HG03060 (cell line): ENCODE results near the gene MEI4.
"Not testable (repeated sequence)": the region's sequence is repeated elsewhere in the genome, so short reads cannot be mapped to it uniquely, and the experiment has no call there.

Source experiments
- ATAC-seq: cut with Tn5 transposase; IDR thresholded peaks from one replicate; pipeline ENCODE4 v1.9.1; 2021; ENCODE audit warnings: low read depth, moderate number of reproducible peaks; ENCODE audit not compliant: unreplicated experiment

The MEI4 gene

GRCh38 chr6:77669913-77670312, 17.1 kb downstream of the MEI4 start:
- no peak for ATAC-seq

DNA sequence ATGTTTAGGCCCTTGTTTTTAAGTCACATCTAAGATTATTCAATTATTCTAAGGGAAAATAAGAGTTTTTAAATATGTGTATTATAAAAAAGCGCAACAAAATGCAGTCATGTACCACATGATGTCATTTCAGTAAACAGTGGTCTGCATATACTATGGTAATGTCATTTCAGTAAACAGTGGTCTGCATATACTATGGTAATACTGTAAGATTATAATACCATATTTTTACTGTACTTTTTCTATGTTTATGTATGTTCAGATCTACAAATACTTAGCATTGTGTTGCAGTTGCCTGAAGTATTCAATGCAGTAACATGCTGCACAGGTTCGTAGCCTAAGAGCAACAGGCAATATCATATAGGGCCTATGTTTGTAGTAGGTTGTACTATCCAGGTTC, 21.4 kb downstream of the MEI4 start:
- ATAC-seq, result no peak

DNA sequence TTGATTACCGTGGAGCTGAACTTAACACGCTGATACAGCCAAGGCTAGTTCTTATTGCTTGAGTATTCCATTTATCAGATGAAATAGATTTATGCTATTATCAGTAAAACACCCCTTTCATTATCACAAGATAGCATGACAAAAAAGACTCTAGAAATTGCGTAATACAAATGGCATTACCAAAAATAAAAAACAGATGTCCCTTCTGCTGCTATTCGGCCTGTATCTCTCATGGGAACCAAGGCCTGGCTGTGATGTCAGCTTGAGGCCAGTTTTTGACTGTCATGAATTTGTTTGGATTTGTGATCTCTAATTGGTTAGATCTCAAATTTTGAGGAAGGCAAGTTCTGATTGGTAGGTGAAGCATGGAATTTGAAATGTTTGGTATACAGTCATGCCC, 25.2 kb downstream of the MEI4 start:
- ATAC-seq, result no peak

- ATAC-seq, result no peak
These were observed 30.7 kb downstream of the MEI4 start for GRCh38 chr6:77683515-77683914.

DNA sequence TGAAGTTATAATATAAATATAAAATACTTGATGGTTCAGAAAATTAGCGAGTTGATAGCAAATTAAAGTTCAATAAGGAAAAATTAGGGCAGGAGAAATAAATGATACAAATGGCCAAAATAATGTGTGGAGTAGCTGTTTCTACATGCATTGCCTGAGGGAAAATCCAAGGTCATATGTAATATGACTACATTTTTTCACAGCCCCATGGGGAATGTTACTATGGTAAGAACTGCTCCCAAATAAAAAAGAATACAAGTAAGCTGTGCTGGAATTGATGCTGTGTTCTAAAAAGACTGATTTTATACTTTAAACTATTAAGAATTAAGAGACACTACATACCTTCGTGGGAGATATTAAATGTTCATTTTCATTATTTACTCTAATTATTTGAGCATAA, 34.1 kb downstream of the MEI4 start:
- no peak for ATAC-seq

GRCh38 chr6:77688649-77689048, 35.8 kb downstream of the MEI4 start:
- ATAC-seq, result no peak

- not testable (repeated sequence) for ATAC-seq
These were observed 47.3 kb downstream of the MEI4 start for GRCh38 chr6:77700095-77700494.

DNA sequence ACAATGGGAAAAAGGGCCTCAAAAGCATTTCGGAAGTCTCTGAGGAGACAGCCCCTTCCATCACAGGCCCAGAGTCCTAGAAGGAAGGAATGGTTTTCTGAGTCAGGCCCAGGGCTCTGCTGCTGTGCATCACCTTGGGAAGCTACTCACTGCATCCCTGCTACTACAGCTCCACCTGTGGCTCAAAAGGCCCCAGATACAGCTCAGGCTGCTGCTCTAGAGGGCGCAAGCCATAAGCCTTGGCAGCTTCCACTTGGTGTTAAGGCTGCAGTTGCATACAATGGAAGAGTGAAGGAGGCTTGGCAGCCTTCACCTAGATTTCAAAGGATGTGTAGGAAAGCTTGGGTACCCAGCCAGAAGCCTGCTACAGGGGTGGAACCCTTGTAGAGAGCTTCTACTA, 54.8 kb downstream of the MEI4 start:
- ATAC-seq, result no peak

- ATAC-seq, result no peak
These were observed 62.7 kb downstream of the MEI4 start for GRCh38 chr6:77715588-77715987.

DNA sequence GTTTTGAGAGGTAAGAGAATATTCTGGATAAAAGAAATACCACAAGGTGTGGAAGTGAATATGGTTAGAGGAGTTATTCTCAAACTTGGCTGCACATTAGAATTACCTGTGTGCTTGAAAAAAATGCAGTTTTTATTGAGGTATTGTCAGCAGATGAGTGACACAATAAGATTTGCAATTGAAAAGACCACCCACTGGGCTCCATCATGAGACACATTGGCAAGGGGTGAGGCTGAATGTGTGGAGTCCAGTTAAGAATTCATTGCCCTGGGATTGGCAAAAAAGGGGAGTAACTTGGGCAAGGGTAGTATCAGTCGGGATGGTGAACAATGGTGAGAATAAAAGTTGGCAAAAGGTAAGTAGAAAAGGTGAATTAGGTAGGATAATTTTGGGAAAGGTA, 63.5 kb downstream of the MEI4 start:
- no peak for ATAC-seq

GRCh38 chr6:77736010-77736409, 83.2 kb downstream of the MEI4 start:
- not testable (repeated sequence) for ATAC-seq

DNA sequence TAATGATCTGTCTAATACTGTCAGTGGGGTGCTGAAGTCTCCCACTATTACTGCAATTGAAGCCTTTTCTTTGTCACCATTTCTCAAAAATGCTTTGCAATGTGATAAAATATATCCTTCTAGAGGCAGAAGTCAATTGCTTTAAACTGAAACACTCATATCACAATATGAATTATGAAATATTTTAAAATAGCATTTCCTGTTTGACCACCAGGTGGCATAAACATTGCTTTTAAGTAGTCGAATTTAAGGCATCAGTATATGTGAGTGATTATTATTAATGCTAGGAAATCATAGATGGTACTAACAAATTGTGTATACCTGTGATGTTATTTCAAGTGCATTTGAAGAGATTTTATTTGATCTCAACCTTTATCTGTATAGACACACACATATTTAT, 87.5 kb downstream of the MEI4 start:
- no peak for ATAC-seq

- ATAC-seq, result not testable (repeated sequence)
These were observed 99.3 kb downstream of the MEI4 start for GRCh38 chr6:77752156-77752555.

DNA sequence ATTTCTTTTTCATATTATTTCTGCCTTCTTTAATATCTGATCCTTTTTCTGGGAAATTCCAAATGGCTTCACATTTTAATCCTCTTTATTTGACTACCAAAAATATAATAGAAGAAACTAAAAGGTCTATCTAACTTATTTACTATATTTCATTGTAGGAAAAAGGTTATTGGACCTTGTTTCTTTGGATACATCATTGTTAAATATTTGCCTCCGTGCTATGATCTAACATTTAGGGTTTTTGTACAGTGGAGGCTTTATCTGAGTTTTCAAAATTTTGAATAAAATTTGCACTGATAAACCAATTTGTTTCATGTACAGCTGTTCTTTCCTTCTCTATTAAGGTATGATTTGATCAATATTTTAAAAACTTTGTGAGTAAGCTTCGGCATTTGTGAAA, 109.5 kb downstream of the MEI4 start:
- no peak for ATAC-seq

GRCh38 chr6:77763124-77763523, 110.3 kb downstream of the MEI4 start:
- ATAC-seq, result no peak

DNA sequence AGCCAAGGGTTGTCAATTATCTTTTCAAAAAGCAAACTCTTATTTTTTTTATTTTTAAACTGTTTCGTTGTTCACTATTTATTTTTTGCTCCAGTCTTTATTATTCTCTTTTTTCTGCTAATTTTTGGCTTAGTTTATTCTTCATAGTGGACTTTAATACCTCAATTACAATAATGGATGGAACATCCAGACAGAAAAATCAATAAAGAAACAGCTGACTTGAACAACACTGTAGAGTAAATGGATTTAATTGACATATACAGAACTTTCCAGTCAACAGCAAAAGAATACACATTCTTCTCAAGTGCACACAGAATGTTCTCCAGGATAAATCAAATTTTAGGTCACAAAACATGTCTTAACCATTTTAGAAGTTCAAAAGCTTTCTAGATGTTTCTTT, 111.5 kb downstream of the MEI4 start:
- no peak for ATAC-seq

GRCh38 chr6:77773157-77773822, 120.5 kb downstream of the MEI4 start:
- no peak for ATAC-seq

- no peak for ATAC-seq
These were observed 121.6 kb downstream of the MEI4 start for GRCh38 chr6:77774457-77774856.

DNA sequence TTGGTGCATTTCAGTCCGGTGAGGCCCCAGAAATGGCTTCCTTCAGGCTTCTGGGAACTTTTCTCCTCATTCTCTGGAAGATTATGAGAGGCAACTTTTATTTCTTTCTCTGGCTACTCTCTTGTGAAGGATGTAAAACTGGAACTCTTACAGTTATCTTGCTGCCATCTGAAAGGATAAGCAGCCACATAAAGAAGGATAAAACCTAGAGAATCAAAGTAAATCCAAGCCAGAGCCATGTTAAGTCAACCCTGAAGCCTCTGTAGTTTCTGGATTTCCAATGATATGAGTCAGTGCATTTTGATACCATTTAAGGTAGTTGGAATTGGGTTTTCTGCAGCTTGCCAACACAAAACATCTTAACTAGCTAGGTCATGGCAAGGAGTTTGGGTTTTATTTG, 123.6 kb downstream of the MEI4 start:
- ATAC-seq, result no peak

DNA sequence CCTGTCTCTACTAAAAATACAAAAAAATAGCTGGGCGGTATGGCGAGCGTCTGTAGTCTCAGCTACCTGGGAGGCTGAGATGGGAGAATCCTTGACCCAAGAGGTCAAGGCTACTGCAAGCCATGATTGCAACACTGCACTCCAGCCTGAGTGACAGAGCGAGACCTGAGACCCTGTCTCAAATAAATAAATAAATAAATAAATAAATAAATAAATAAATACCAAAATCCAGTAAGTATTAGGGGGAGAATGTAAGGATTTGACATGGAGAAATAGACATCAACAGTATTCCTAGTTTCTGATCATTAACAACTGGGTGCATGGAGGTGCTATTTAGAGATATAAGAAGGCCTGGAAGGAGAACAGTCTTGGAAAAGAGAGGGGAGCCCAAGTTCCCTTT, 125.7 kb downstream of the MEI4 start:
- ATAC-seq, result no peak

DNA sequence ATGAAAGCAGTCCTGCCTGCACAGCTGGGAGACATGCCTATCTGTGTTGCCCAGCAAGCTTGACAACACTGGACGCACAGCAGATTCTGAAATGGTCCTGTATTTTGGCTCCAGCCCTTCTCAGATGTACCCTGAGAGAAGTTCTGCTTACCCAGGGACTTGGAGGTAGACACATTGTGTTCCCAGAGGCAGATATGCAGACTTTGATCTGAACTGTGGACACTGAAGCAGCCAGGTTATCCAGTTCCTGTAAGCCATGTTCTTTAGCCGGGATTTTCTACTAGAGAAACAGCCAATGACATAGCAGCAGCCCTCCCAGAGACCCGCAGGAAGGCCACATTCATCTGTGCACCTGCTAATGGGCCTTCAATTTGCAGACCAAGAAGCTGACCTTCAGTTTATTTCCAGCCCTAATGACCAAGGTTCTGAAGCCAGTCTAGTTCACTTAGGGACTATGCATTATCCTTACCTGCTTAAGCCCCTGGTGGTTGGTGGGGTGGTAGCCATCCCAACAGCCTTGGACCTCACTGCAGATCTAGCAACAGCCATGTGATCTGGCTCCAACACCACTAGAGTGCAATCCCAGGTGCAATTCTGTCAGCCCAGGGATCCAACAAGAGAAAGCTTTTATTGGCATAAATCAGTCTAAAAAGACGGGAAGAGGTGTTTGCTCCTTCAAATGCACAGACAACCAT, 134.2 kb downstream of the MEI4 start:
- ATAC-seq, result no peak
